Gastrocnemius medialis (tissue), 4 donors: ENCODE results near the gene CD79B.
"Not testable (repeated sequence)": the region's sequence is repeated elsewhere in the genome, so short reads cannot be mapped to it uniquely, and the experiment has no call there.

ENCODE experiments used
- POLR2A ChIP-seq, 2 donors: fragments of 450-650 bp; IDR thresholded peaks; one replicate each; pipeline ENCODE4 v1.6.1; 2017; ENCODE audit warnings: antibody characterized with exemption in 2 of 2, mild to moderate bottlenecking in 2 of 2, moderate library complexity in 2 of 2
- TF ChIP-seq, protein P1 (sequence below), 5 experiments: fragments of 450-650 bp in 3 of 5; fragments of 200-600 bp in 2 of 5; sonication (generic) in 2 of 5; IDR thresholded peaks in 4 of 5; conservative IDR thresholded peaks in 1 of 5; 1 replicate in 4 of 5; 2 replicates in 1 of 5; pipeline ENCODE4 v1.5.1; 2016 to 2019; ENCODE audit warnings: antibody characterized with exemption in 5 of 5, mild to moderate bottlenecking in 3 of 5, moderate library complexity in 3 of 5

DNA sequence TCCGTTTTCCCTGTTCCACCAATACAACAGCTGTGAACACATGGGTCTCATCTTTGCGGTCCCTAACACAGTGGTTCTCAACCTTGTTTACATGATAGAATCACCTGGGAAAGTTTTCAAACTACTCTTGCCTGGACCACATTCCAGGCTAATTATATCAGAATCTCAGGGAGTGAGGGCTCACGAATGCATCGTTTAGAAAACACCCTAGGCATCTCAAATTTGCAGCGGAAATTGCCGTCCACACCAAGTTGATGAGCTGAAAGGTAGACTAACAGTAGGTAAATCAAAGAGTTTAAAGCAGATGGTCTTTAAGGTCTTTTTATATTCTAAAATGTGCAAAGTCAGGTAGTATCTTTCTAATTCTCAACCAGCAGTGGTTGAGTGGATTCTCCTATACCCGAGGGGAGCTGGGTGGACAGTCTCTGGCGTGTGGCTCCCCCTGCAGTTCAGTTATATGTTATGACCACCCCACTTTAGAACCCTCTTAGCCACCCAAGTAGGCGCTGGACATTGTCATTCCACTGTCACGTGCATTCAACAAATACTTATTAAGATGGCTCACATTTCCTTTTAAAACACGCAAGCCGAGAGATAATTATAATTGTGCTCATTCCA, 24.9 kb downstream of the CD79B start:
- TF ChIP-seq, protein P1, sequence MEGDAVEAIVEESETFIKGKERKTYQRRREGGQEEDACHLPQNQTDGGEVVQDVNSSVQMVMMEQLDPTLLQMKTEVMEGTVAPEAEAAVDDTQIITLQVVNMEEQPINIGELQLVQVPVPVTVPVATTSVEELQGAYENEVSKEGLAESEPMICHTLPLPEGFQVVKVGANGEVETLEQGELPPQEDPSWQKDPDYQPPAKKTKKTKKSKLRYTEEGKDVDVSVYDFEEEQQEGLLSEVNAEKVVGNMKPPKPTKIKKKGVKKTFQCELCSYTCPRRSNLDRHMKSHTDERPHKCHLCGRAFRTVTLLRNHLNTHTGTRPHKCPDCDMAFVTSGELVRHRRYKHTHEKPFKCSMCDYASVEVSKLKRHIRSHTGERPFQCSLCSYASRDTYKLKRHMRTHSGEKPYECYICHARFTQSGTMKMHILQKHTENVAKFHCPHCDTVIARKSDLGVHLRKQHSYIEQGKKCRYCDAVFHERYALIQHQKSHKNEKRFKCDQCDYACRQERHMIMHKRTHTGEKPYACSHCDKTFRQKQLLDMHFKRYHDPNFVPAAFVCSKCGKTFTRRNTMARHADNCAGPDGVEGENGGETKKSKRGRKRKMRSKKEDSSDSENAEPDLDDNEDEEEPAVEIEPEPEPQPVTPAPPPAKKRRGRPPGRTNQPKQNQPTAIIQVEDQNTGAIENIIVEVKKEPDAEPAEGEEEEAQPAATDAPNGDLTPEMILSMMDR (IDR thresholded peaks at IDR 0.05 in 4 of 5, conservative IDR thresholded peaks at IDR 0.05 in 1 of 5), result not testable (repeated sequence)
- not testable (repeated sequence) for TF ChIP-seq POLR2A (IDR thresholded peaks at IDR 0.05)
